Choroid plexus epithelial cell (primary cell): ENCODE measurements around the gene NAV3.

ENCODE experiments used
- DNase-seq: peaks from one replicate; pipeline ENCODE4 v3.0.0-alpha.2; 2010; ENCODE audit warnings: low read depth
- H3K4me3 ChIP-seq: 2 replicates; pipeline ENCODE4 v1.5.1; 2011; ENCODE audit warnings: low read depth, mild to moderate bottlenecking, control low read depth, low read length, moderate library complexity
- CTCF ChIP-seq: conservative IDR thresholded peaks from 2 replicates; pipeline ENCODE4 v1.5.1; 2011; ENCODE audit warnings: low read depth, mild to moderate bottlenecking, control low read depth, inconsistent platforms, low read length, moderate library complexity

NAV3 gene

DNA sequence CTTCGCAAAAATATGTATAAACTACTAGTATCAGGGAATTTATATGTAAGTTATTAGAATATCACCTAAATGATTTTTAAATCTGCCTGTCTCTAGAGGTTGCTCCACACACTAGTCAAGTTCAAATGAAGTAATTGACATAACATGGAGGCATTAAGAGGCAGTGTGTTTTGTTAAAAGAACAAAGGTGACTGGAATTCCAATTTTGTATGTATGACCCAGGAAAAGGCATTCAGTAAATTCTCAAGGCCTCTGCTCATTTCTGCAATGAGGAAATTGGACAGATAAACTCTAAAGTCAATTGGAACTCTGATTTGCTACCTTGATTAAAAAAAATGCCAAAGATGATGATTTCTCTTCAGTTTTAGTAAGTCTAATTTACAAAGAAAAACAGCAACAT, 117.1 kb downstream of the NAV3 start:
- peak; percentile 35 for DNase-seq
- TF ChIP-seq CTCF: no peak
- no peak overlapping the region for H3K4me3 ChIP-seq

- DNase-seq: no peak
- no peak overlapping the region for H3K4me3 ChIP-seq
- no peak for TF ChIP-seq CTCF
Measured at GRCh38 chr12:77949943-77950342, 119.2 kb downstream of the NAV3 start.

- no peak for DNase-seq
- TF ChIP-seq CTCF: no peak
- H3K4me3 ChIP-seq: no peak overlapping the region
Measured at GRCh38 chr12:77953528-77954205, 123.0 kb downstream of the NAV3 start.

- H3K4me3 ChIP-seq: no peak overlapping the region
- no peak for DNase-seq
- no peak for TF ChIP-seq CTCF
Measured at GRCh38 chr12:77954206-77954555, 123.5 kb downstream of the NAV3 start.

DNA sequence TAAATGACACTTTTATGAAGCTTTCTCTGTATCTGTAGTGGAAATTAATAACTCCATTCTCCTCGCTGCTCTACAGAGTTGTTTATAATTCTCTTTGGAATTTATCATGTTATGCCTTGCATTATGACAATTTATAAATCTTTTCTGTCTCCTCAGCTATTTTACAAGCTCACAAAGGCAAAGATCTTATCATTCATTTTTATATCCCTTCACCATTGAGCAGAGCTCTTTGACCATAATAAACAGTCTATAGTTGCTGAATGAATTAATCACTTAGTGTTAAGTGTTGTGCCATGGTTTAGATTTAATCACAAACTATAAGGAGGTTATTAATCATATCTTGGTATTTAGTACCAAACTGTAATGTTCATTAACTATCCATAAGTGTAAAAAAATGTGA, 126.4 kb downstream of the NAV3 start:
- no peak for DNase-seq
- TF ChIP-seq CTCF: no peak

DNA sequence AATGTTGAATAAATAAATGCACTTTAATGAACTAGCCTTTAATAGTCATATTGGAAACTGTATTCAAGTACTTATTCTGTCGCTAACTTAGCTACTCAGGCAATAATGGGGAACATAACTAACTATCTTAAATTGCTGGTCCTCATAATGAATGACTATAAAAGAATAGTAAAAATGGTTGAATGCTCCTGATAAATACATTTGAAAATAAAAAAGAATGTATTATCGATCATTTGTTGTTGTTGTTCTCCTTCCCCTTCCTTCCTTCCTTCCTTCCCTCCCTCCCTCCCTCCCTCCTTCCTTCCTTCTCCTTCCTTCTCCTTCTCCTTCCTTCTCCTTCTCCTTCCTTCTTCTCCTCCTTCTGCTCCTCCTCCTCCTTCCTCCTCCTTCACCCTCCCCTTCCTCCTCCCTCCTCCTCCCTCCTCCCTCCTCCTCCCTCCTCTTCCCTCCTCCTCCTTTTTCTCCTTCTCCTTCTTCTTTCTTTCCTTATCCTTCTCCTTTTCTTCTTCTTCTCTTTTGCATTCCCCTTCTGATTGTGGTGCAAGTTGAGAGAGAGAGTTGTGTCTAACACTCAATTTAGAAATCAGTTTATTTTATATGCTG, 133.0 kb downstream of the NAV3 start:
- no peak overlapping the region for H3K4me3 ChIP-seq
- no peak for DNase-seq
- no peak for TF ChIP-seq CTCF

More for the DNA sequence above, 126.4 kb downstream of the NAV3 start:
- no peak overlapping the region for H3K4me3 ChIP-seq

GRCh38 chr12:77965790-77966189, 135.1 kb downstream of the NAV3 start:
- DNase-seq: no peak
- no peak for TF ChIP-seq CTCF
- no peak overlapping the region for H3K4me3 ChIP-seq
